Ovary (tissue), 9 donors: ENCODE results near the gene MIEF2. TPM values are rescaled to one million over a fixed set of nuclear protein-coding genes. Genes with fewer than 3 reads are reported as not detected.
A peak's percentile ranks its signal among the peaks of the same experiment; 100 is the strongest.

ENCODE experiments used
- DNase-seq, 5 donors: peaks; one replicate each; pipeline ENCODE4 v3.0.0-alpha.2; 2019 to 2020
- H3K27ac ChIP-seq, 2 donors: fragments of 200-600 bp; one replicate each; pipeline versions ENCODE4 v1.5.1 to v1.8.0; 2019 to 2022
- H3K27me3 ChIP-seq: fragments of 200-600 bp; one replicate; pipeline ENCODE4 v1.8.0; 2022
- H3K36me3 ChIP-seq: fragments of 200-600 bp; sonication (generic); one replicate; pipeline ENCODE4 v1.5.1; 2019
- H3K4me1 ChIP-seq: one replicate; pipeline ENCODE4 v1.8.1; 2013; ENCODE audit warnings: mild to moderate bottlenecking, moderate library complexity; ENCODE audit not compliant: insufficient read depth
- H3K4me3 ChIP-seq: fragments of 200-600 bp; sonication (generic); one replicate; pipeline ENCODE4 v1.5.1; 2017
- H3K9me3 ChIP-seq, 2 donors: fragments of 200-600 bp in 1 of 2; sonication (generic) in 1 of 2; one replicate each; pipeline versions ENCODE4 v1.5.1 to v1.8.1; 2013 to 2019; ENCODE audit warnings: mild to moderate bottlenecking in 1 of 2, moderate library complexity in 1 of 2
- EP300 ChIP-seq: sonication (generic); formaldehyde crosslinking; IDR thresholded peaks from one replicate; pipeline ENCODE4 v1.6.1; 2017; ENCODE audit warnings: antibody characterized with exemption
- POLR2A ChIP-seq: fragments of 450-650 bp; IDR thresholded peaks from one replicate; pipeline ENCODE4 v1.6.1; 2017; ENCODE audit warnings: antibody characterized with exemption, mild to moderate bottlenecking, moderate library complexity
- WGBS, 3 donors: extraction: QIAGEN DNeasy Blood & Tissue Kit in 1 of 3; methylation state at CpG; one replicate each; pipeline versions ENCODE4 v1.1.5 to v1.1.7; 2013 to 2017; 5-methylcytosine and 5-hydroxymethylcytosine counted together
- intact Hi-C, 4 donors: fragments of 100-400 bp; cut with DNase I; formaldehyde crosslinking; loops; one replicate each; pipeline versions ENCODE4 v1.11.0 to v1.15.1; 2022 to 2023
- polyA plus RNA-seq, 2 donors: library from polyadenylated mRNA; stranded (reverse); fragments of 200-250 nt in 1 of 2; fragments of 350-450 nt in 1 of 2; fragmentation: Illumina TruSeq in 1 of 2; extraction: RNeasy Lipid Tissue Mini Kit (QIAGEN cat#74804) in 1 of 2; gene quantifications; one replicate each; pipeline ENCODE4 v1.2.3, GENCODE V29; 2013 to 2014
- total RNA-seq, 7 donors: library from RNA; depleted of rRNA in 2 of 7; stranded (reverse); fragments of >200 nt in 2 of 7; fragmentation: NEBNext Ultra II Directional in 3 of 7; extraction: Animal tissue kit (Norgen Biotek cat#: 25700) in 3 of 7; gene quantifications; one replicate each; pipeline versions ENCODE4 v1.1.0 to v1.2.4, GENCODE V29; 2016 to 2023
- TF ChIP-seq, protein P1 (sequence below), 3 donors: fragments of 450-650 bp in 2 of 3; fragments of 200-600 bp in 1 of 3; IDR thresholded peaks; one replicate each; pipeline versions ENCODE4 v1.5.1 to v1.8.0; 2016 to 2022; ENCODE audit warnings: antibody characterized with exemption in 3 of 3, mild to moderate bottlenecking in 1 of 3
- donor health status: DM: no; HTN: no; CAD: no; lungs with moderate emphysema.
- donor health status: DM: no; HTN: no; CAD: no.
- donor health status: Bipolar disorder and iron deficiency.
- donor health status: DM: yes; HTN: yes; CAD: no.
- donor health status: DM: no; HTN: no; CAD: no.
- donor health status: DM: yes; HTN: yes; CAD: no.

The MIEF2 gene
- total and polyA plus RNA-seq, 9 donors = 4.0 to 36.1 (median 21.9) TPM

DNA sequence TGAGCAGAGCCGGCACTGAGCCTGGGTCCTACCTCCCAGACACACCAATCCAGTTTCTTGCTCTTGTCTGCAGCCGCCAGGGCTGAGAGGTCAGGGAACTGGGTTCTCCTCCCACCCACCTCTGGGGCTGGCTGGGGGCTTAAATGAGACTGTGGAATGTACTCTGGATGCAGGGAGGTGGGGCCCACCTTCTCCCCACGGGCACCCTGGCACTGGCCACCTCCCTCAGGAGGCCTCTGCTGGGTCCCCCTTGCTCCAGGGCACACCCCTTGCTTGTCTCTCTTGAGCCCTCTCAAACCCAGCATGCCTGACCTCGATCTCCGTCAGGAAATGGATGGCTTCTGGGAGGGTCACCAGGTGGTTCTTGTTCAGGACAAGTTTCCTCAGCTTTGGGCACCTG lies 8.3 kb upstream of the MIEF2 start:
- Histone ChIP-seq H3K4me1 (peaks cover 3% of the 10 kb centered on the region), H3K27me3 (no peaks in the 10 kb centered on the region), H3K4me3 (no peak overlapping the region), H3K9me3 (no peaks in the 10 kb centered on the region), H3K36me3 (no peaks in the 10 kb centered on the region), H3K27ac (no peak overlapping the region)
- intact Hi-C loops = no loop called here
- 72 to 78% (median 73%) methylated on average over 5 of the region's 5 CpGs for WGBS, 3 donors
- TF ChIP-seq, protein P1, sequence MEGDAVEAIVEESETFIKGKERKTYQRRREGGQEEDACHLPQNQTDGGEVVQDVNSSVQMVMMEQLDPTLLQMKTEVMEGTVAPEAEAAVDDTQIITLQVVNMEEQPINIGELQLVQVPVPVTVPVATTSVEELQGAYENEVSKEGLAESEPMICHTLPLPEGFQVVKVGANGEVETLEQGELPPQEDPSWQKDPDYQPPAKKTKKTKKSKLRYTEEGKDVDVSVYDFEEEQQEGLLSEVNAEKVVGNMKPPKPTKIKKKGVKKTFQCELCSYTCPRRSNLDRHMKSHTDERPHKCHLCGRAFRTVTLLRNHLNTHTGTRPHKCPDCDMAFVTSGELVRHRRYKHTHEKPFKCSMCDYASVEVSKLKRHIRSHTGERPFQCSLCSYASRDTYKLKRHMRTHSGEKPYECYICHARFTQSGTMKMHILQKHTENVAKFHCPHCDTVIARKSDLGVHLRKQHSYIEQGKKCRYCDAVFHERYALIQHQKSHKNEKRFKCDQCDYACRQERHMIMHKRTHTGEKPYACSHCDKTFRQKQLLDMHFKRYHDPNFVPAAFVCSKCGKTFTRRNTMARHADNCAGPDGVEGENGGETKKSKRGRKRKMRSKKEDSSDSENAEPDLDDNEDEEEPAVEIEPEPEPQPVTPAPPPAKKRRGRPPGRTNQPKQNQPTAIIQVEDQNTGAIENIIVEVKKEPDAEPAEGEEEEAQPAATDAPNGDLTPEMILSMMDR (IDR thresholded peaks at IDR 0.05) = no peak
- TF ChIP-seq EP300 = no peak
- TF ChIP-seq POLR2A = no peak
- peak in 1 of 5 donors; percentile 36 for DNase-seq

DNA sequence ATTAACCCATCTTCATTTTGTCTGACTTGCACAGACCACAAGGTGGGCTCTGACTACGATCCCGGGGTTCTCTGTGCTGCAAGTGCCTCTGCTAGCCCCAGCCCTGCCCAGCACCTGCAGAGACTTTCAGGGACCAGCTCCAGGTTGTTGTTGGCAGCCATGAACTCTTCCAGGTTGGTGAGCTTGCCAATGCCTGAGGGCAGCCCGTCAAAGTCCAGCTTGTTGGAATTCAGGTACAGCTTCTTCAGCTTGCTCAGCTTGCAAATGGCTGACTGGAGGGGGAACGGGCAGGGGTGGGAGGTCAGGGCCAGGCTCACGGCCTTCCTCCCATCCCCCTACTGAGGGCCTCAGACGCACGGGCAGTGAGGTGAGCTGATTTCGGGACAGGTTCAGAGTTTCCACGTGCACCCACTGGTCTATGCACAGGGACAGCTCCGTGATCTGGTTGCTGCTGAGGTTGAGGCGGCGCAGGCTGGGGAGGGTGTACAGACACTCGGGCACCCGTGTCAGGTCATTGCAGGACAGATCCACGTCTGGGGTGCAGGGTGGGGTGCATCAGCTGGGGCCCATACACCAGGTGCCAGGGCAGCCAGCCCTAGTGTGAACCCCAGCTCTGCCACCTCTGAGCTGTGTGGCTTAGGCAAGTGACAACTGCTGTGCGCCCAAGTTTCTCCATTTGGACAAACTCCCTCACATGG lies 7.1 kb upstream of the MIEF2 start:
- intact Hi-C loops = no loop called here
- Histone ChIP-seq H3K27ac (no peak overlapping the region), H3K36me3 (no peaks in the 10 kb centered on the region), H3K4me1 (peaks cover 7% of the 10 kb centered on the region), H3K27me3 (no peaks in the 10 kb centered on the region), H3K4me3 (no peak overlapping the region), H3K9me3 (no peaks in the 10 kb centered on the region)
- TF ChIP-seq, protein P1 (IDR thresholded peaks at IDR 0.05) = no peak
- TF ChIP-seq POLR2A (no peak), EP300 (no peak)
- DNase-seq = no peak
- WGBS, 3 donors = 77 to 81% (median 78%) methylated on average over 16 of the region's 16 CpGs

DNA sequence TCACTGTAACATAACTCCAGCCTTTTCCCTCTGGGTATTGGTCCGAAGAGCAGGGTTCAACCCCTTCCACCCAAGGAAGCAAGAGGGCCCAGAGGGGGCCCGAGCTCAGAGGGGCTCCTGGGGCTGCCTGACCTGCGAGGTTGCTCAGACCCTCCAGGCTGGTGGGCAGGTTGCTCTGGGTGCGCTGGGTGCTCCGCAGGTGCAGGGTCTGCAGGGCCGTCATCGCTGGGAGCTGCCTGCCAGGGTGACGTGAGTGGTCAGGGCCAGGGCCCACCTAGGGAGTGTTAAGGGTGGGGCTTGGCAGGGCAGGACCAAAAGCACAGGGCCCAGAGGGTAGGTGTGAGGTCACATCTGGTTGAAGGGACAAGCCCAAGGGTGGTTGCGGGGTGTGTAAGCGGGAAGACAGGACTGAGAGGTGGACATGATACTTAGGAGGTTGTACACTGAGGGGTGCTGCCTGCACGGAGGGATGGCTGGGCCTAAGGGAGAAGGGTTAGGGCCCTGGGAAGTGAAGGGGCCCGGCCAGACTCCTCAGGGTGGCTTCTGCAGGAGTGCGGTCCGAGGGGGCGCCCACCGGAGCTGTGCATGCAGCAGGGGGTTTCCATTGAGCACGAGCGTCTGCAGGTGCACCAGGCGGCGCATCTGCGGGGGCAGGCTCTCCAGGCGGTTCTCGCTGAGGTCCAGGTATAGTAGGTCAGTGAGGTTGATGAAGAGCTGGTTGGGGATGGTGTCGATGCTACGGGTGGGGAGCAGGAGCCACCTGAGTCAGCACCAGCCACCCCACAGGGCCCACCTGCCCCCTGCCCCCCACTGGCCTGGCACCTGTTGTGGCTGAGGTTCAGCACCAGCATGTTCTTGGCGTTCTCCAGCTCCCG lies 6.3 kb upstream of the MIEF2 start:
- intact Hi-C loops = no loop called here
- DNase-seq = no peak
- 86 to 88% (median 87%) methylated on average over 27 of the region's 27 CpGs for WGBS, 3 donors
- H3K4me3 ChIP-seq = no peak overlapping the region
- H3K27ac ChIP-seq = no peak overlapping the region
- no peaks in the 10 kb centered on the region for H3K9me3 ChIP-seq
- TF ChIP-seq, protein P1 (IDR thresholded peaks at IDR 0.05) = no peak
- no peak for TF ChIP-seq POLR2A
- no peak for TF ChIP-seq EP300
- H3K36me3 ChIP-seq = no peaks in the 10 kb centered on the region
- peaks cover 8% of the 10 kb centered on the region for H3K4me1 ChIP-seq
- no peaks in the 10 kb centered on the region for H3K27me3 ChIP-seq

DNA sequence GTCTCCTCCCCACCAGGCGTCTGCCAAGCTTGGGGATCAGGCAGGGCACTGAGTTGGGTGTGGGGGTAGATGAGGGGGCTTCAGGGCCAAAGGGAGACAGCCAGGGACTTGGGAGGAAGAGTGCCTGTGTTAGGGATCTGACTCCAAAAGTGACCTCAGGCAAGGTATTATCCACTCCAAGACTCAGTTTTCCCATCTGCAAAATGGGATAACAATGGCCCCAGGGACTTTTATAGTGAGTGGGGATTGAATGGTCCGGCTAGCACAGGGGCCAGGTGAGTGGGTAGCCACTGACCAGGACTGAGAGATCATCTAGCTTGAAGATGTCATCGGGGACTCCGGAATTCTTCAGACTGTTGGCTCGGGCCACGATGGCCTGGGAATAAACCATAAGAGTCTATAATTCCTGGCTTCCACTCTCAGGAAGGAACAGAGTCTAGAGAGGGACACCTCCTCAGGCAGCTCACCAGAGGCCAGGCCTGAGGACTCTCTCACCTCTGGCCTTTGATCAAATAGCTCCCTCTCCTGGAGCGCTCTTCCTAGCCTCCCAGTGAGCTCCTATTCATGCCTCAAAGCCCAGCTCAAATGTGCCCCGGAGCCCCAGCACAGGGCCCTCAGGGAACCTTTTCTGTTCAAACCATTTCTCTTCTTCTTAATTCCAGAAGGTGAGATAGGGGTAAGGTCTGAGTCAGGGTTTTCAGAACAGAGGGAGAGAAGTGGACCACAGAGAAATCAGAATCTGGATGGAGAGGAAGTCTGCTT lies 5.4 kb upstream of the MIEF2 start:
- Histone ChIP-seq H3K9me3 (no peaks in the 10 kb centered on the region), H3K36me3 (no peaks in the 10 kb centered on the region), H3K4me1 (peaks cover 8% of the 10 kb centered on the region), H3K4me3 (no peak overlapping the region), H3K27me3 (no peaks in the 10 kb centered on the region), H3K27ac (no peak overlapping the region)
- WGBS, 3 donors = 91 to 95% (median 94%) methylated on average over 7 to 8 of the region's 8 CpGs
- DNase-seq = no peak
- intact Hi-C loops = no loop called here
- no peak for TF ChIP-seq POLR2A
- TF ChIP-seq EP300 = no peak
- TF ChIP-seq, protein P1 (IDR thresholded peaks at IDR 0.05) = no peak
